GM18868 (cell line): ENCODE measurements around the gene RNF6.

Experiments
- ATAC-seq: cut with Tn5 transposase; IDR thresholded peaks from one replicate; pipeline ENCODE4 v1.9.1; 2021; ENCODE audit warnings: mild to moderate bottlenecking, moderate library complexity; ENCODE audit not compliant: unreplicated experiment

The RNF6 gene

GRCh38 chr13:26168237-26168814, 53.8 kb downstream of the RNF6 start:
- ATAC-seq, result no peak

DNA sequence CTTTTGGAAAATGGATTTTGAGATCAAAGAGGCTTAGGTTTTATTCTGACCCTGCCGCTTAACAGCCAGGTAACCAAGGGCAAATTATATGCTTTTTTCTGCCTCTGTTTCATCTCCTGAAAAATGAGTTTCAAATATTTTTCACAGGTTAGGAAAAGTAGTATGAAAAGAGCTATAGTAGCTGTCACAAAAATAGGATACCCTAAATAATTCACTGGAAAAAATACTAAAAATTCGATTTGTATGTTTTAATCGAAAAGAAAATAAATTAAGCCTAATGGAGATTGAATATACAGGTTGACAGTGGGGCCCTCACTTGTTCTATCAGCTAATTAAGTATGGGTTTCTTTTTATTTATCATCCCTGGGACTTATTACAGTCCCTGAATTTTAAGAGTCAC, 58.3 kb downstream of the RNF6 start:
- no peak for ATAC-seq
